ENCODE results near the gene LCN2. TPM values are rescaled to one million over a fixed set of nuclear protein-coding genes. Genes with fewer than 3 reads are reported as not detected.

Gene LCN2
- total RNA-seq, 1 experiment from 2014 or later: 153 TPM

- Histone ChIP-seq H3K9me2 (replicated peaks; ENCODE audit: low read length) (no peaks in the 10 kb centered on the region), H2AFZ (ENCODE audit: low read length) (no peak overlapping the region), H3K4me3 (ENCODE audit: low read length) (no peak overlapping the region), H3F3A (ENCODE audit: low read length, unreplicated experiment) (no peaks in the 10 kb centered on the region), H3K9ac (ENCODE audit: low read length) (no peak overlapping the region), H3K4me1 (ENCODE audit: insufficient read depth, low read length) (no peaks in the 10 kb centered on the region), H3K27me3 (ENCODE audit: low read length) (no peaks in the 10 kb centered on the region), H3K9me3 (ENCODE audit: low read length) (no peaks in the 10 kb centered on the region), H3K79me2 (ENCODE audit: low read length) (no peaks in the 10 kb centered on the region), H4K20me1 (ENCODE audit: low read length) (no peaks in the 10 kb centered on the region), H3K27ac (ENCODE audit: low read length) (no peak overlapping the region), H3K36me3 (ENCODE audit: low read depth, low read length) (peaks cover 15% of the 10 kb centered on the region; the same call in 1 of the 2 replicates), H3K4me2 (ENCODE audit: low read length) (no peak overlapping the region)
- TF ChIP-seq EZH2 (IDR thresholded peaks at IDR 0.05; ENCODE audit: low read length, unreplicated experiment): no peak
- no peak for TF ChIP-seq CTCF (conservative IDR thresholded peaks at IDR 0.05; ENCODE audit: low read depth, low read length)
- TF ChIP-seq EZH2phosphoT487 (IDR thresholded peaks at IDR 0.05; ENCODE audit: borderline replicate concordance, low read length): no peak
- intact Hi-C loops (cut with micrococcal nuclease): no loop called here
- ChIA-PET CTCF (no interaction called here), POLR2A (ENCODE audit: unreplicated experiment) (no interaction called here)
- BruUV-seq (replicated peaks): no TSS peak
- DNase-seq: no peak
- no peak for ATAC-seq
These were observed 41.6 kb upstream of the LCN2 start for GRCh38 chr9:128107468-128108268.

- DNase-seq: no peak
- no peak for ATAC-seq
- Histone ChIP-seq H3K9me3 (ENCODE audit: low read length) (no peaks in the 10 kb centered on the region), H3K36me3 (ENCODE audit: low read depth, low read length) (peaks cover 15% of the 10 kb centered on the region; the same call in 1 of the 2 replicates), H2AFZ (ENCODE audit: low read length) (no peak overlapping the region), H3K4me3 (ENCODE audit: low read length) (no peak overlapping the region), H4K20me1 (ENCODE audit: low read length) (no peaks in the 10 kb centered on the region), H3K4me1 (ENCODE audit: insufficient read depth, low read length) (no peaks in the 10 kb centered on the region), H3K79me2 (ENCODE audit: low read length) (no peaks in the 10 kb centered on the region), H3K27ac (ENCODE audit: low read length) (no peak overlapping the region), H3K4me2 (ENCODE audit: low read length) (no peak overlapping the region), H3K27me3 (ENCODE audit: low read length) (no peaks in the 10 kb centered on the region), H3K9ac (ENCODE audit: low read length) (no peak overlapping the region), H3F3A (ENCODE audit: low read length, unreplicated experiment) (no peaks in the 10 kb centered on the region), H3K9me2 (replicated peaks; ENCODE audit: low read length) (no peaks in the 10 kb centered on the region)
- BruUV-seq (replicated peaks): no TSS peak
- TF ChIP-seq CTCF (conservative IDR thresholded peaks at IDR 0.05; ENCODE audit: low read depth, low read length): no peak
- no peak for TF ChIP-seq EZH2phosphoT487 (IDR thresholded peaks at IDR 0.05; ENCODE audit: borderline replicate concordance, low read length)
- TF ChIP-seq EZH2 (IDR thresholded peaks at IDR 0.05; ENCODE audit: low read length, unreplicated experiment): no peak
- ChIA-PET POLR2A (ENCODE audit: unreplicated experiment) (no interaction called here), CTCF (no interaction called here)
- intact Hi-C loops (cut with micrococcal nuclease): no loop called here
These were observed 40.8 kb upstream of the LCN2 start for GRCh38 chr9:128108269-128109049.

Measured in PC-3 (cell line).